ENCODE data around the gene USP40.

Gene USP40

GRCh38 chr2:233566141-233566956, at the start of gene USP40:
Gene USP40 (minus strand): TSS chr2:233566782. CDS start chr2:233565554, 1,228 bp downstream.
- peak; percentile 89 for DNase-seq (ENCODE audit: low spot score)
- H3K27ac ChIP-seq: peak within 1 kb of the TSS; percentile 91 to 95
- peak within 1 kb of the TSS; percentile 87 for H3K4me3 ChIP-seq
- TF ChIP-seq CTCF (IDR thresholded peaks at IDR 0.05): no peak

GRCh38 chr2:233611284-233611683, 44.7 kb upstream of the USP40 start:
- DNase-seq (ENCODE audit: low spot score): no peak
- TF ChIP-seq CTCF (IDR thresholded peaks at IDR 0.05): no peak
- Histone ChIP-seq H3K27ac (no peak overlapping the region), H3K4me3 (no peak overlapping the region)

- TF ChIP-seq CTCF (IDR thresholded peaks at IDR 0.05): no peak
- no peak for DNase-seq (ENCODE audit: low spot score)
- Histone ChIP-seq H3K27ac (no peak overlapping the region), H3K4me3 (no peak overlapping the region)
Measured at GRCh38 chr2:233605680-233606079, 39.1 kb upstream of the USP40 start.

- H3K4me3 ChIP-seq: no peak overlapping the region
- DNase-seq (ENCODE audit: low spot score): no peak
- no peak for TF ChIP-seq CTCF (IDR thresholded peaks at IDR 0.05)
- H3K27ac ChIP-seq: no peak overlapping the region
Measured at GRCh38 chr2:233604826-233605225, 38.2 kb upstream of the USP40 start.

- TF ChIP-seq CTCF (IDR thresholded peaks at IDR 0.05): no peak
- Histone ChIP-seq H3K4me3 (no peak overlapping the region), H3K27ac (no peak overlapping the region)
- no peak for DNase-seq (ENCODE audit: low spot score)
Measured at GRCh38 chr2:233603520-233603919, 36.9 kb upstream of the USP40 start.

- no peak for DNase-seq (ENCODE audit: low spot score)
- no peak overlapping the region for H3K27ac ChIP-seq
- no peak overlapping the region for H3K4me3 ChIP-seq
- no peak for TF ChIP-seq CTCF (IDR thresholded peaks at IDR 0.05)
Measured at GRCh38 chr2:233602076-233602475, 35.5 kb upstream of the USP40 start.

GRCh38 chr2:233600386-233600785, 33.8 kb upstream of the USP40 start:
- DNase-seq (ENCODE audit: low spot score): no peak
- TF ChIP-seq CTCF (IDR thresholded peaks at IDR 0.05): no peak
- H3K27ac ChIP-seq: no peak overlapping the region

More at GRCh38 chr2:233600386-233600785, 33.8 kb upstream of the USP40 start:
- no peak overlapping the region for H3K4me3 ChIP-seq

Data from coronary artery (tissue), 2 donors.